ENCODE data around the gene RGS3. TPM values are rescaled to one million over a fixed set of nuclear protein-coding genes. Genes with fewer than 3 reads are reported as not detected.

RGS3 gene
- total RNA-seq, 2 experiments from 2014 or later, result 57.1 to 76.4 TPM

DNA sequence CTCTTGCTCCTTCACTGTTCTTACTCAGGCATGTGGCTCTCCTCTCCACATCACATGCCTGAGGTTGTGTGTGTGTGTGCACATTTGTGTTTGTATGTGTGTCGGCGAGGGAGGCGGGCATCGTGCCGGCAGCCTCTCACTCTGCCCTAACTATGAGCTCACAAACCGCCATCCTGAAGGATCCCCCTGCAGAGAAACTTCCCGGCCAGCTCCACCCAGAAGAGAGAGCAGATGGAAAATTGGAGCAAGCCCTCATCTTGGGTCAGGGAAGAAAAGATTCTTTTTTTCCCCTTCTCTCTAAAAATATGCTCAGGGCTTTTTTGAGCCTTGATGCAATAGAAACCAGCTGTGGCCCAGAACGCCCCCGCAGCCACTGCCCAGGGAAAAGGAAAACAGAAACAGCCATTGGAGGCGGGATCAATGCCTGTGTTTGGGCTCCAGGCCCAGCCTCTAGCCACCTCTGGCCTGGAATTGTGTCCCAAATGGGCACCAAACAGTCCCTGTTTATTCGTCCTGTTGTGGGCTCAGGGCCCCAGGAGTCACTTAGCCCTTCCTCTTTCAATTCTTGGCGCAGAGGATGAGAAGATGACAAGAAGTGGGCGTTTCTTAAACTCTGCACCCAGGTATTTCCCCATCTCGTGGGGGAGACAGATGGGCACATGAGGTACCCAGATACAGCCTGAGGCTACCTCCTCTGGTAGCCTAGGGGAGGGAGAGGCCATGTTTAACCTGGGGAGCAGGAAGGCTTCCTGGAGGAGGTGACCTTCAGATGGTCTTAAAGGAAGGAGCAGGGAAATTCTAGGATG, 151.5 kb downstream of the RGS3 start:
- no peak overlapping the region for H3K27ac Mint-ChIP-seq

GRCh38 chr9:113616116-113616515, 152.6 kb downstream of the RGS3 start:
- Mint-ChIP-seq H3K4me1 (peaks cover 16% of the 10 kb centered on the region), H3K9me3 (ENCODE audit: low read depth) (no peaks in the 10 kb centered on the region), H3K27ac (no peak overlapping the region), H3K27me3 (no peaks in the 10 kb centered on the region), H3K36me3 (no peaks in the 10 kb centered on the region), H3K4me3 (no peak overlapping the region)
- DNase-seq (no peak), ATAC-seq (no peak)
- CTCF ChIA-PET, result interaction anchor here (0.8 kb wide), 1 partner anchor 10 kb away, joined by 3 read pairs; no protein-coding TSS in a partner anchor

More for the DNA sequence above, 151.5 kb downstream of the RGS3 start:
- H3K9me3 Mint-ChIP-seq (ENCODE audit: low read depth), result no peaks in the 10 kb centered on the region
- CTCF ChIA-PET, result no interaction called here
- H3K27me3 Mint-ChIP-seq, result no peaks in the 10 kb centered on the region
- peaks cover 13% of the 10 kb centered on the region for H3K4me1 Mint-ChIP-seq
- no peak for DNase-seq
- no peak overlapping the region for H3K4me3 Mint-ChIP-seq
- H3K36me3 Mint-ChIP-seq, result no peaks in the 10 kb centered on the region
- no peak for ATAC-seq

DNA sequence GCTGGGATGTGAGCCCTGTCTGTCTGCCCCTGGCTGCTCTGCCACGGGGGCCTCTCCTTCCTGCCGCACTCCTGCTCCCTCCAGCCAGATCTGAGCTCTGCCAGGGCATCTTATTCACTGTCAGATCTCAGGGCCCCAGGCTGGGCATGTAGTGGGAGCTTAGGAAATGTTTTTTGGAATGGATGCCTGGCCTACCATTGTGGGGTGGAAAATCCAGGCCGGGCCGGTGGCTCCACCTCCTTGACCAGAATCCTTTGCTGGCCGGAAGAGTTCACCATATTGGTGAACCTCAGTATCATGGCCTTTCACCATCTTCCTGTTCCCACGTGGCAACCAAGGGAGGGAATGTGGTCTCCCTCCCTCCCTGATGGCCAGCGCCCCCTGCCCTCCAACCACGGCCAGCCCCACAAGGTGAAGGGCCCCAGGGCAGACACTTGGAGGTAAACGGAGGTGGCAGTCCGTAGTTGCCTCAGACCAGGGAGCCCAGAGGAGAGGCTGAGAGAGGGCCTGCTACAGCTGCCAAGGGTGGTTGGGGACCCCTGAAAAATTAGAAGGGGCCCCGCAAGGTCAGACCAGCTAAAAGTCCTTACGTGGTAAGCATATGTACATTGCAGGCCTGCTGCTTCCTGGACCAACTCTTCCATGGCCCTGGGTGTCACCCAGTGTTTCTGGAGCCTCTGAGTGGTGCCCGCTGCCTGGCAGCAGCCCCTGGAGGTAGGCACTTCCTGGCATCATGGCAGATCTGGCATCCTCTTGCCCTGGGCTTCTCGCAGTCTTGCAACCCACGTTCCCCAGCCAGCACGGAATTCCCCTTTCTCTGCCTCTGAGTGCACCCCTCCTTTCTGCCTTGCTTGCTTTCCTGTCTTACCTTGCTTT, 153.3 kb downstream of the RGS3 start:
- no peak for DNase-seq
- Mint-ChIP-seq H3K27me3 (no peaks in the 10 kb centered on the region), H3K9me3 (ENCODE audit: low read depth) (no peaks in the 10 kb centered on the region), H3K4me3 (no peak overlapping the region), H3K36me3 (no peaks in the 10 kb centered on the region), H3K4me1 (peaks cover 18% of the 10 kb centered on the region), H3K27ac (no peak overlapping the region)
- CTCF ChIA-PET, result interaction anchor here (0.8 kb wide), 1 partner anchor 10 kb away, joined by 3 read pairs; no protein-coding TSS in a partner anchor
- ATAC-seq, result no peak

- Mint-ChIP-seq H3K36me3 (no peaks in the 10 kb centered on the region), H3K27ac (no peak overlapping the region), H3K4me1 (peaks cover 24% of the 10 kb centered on the region), H3K4me3 (no peak overlapping the region), H3K9me3 (ENCODE audit: low read depth) (no peaks in the 10 kb centered on the region), H3K27me3 (no peaks in the 10 kb centered on the region)
- DNase-seq (no peak), ATAC-seq (no peak)
- CTCF ChIA-PET, result no interaction called here
These were observed 154.0 kb downstream of the RGS3 start for GRCh38 chr9:113617550-113617949.

DNA sequence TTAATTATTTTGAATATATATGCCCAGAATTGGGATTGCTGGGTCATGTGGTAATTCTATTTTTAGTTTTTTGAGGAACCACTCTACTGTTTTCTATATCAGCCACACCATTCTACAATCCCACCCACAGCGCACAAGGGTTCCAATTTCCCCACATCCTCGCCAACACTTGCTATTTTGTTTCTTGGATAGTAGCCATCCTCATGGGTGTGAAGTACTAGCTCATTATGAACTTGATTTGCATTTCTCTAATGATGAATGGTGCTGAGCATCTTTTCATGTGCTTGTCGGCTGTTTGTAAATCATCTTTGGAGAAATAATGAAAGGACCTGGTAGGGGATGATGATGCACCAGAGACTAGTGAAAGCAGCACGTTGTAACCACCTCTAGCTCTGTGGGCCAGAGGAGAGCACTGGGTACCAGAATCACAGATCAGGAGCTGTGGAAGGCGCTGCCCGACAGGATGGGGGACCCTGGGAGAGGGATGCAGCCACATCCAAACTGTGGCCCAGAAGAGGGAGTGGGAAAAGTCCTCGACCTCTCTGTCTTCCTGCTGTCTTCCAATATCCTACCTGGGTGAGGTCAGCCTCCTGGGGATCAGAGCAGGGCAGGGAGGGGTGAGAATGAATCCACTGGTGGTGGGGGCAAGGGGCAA, 155.4 kb downstream of the RGS3 start:
- no peaks in the 10 kb centered on the region for H3K36me3 Mint-ChIP-seq
- CTCF ChIA-PET, result no interaction called here
- DNase-seq (no peak), ATAC-seq (no peak)
- H3K27ac Mint-ChIP-seq, result no peak overlapping the region
- no peaks in the 10 kb centered on the region for H3K27me3 Mint-ChIP-seq
- H3K9me3 Mint-ChIP-seq (ENCODE audit: low read depth), result no peaks in the 10 kb centered on the region
- no peak overlapping the region for H3K4me3 Mint-ChIP-seq
- H3K4me1 Mint-ChIP-seq, result peaks cover 30% of the 10 kb centered on the region

GRCh38 chr9:113619491-113620376, 156.2 kb downstream of the RGS3 start:
- Mint-ChIP-seq H3K4me1 (peaks cover 30% of the 10 kb centered on the region), H3K4me3 (no peak overlapping the region), H3K9me3 (ENCODE audit: low read depth) (no peaks in the 10 kb centered on the region), H3K36me3 (no peaks in the 10 kb centered on the region), H3K27me3 (no peaks in the 10 kb centered on the region), H3K27ac (no peak overlapping the region)
- DNase-seq, result no peak
- ATAC-seq, result no peak
- CTCF ChIA-PET, result no interaction called here

DNA sequence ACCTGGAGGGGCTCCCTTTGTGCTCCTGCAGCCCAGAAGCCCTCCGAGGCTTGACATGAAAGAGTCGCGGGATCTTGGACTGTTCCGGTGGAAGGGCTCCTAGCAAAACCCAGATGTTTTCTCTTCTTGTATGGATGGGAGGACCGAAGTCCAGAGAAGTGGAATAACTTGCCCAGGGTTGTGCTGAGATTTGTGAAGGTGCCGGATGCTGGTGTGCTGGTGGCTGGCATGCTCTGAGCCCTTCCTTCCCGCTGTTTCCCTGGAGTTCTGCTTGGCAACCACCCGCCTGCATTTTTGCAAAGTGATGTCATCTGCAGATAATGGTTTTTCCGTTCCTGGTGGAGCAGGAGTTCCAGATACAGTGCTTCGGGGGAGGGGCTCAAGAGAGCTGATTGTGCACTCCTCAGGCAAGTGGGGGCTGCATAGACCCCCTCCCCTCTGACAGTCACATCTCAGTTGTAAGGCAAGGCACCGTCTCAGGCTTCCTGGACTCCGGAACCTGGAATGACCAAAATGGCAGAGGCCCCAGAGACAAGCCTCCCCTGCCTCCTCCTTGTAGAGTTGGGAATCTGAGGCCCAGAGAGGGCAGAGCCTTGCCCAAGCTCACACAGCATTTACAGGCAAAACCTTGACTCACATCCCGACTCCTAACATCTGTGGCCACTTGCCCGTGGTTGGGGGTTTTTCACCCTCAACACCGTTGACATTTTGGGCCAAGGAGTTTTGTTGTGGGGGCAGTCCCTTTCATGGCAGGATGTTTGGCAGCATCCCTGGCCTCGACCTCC, 157.0 kb downstream of the RGS3 start:
- H3K27ac Mint-ChIP-seq, result no peak overlapping the region
- no peaks in the 10 kb centered on the region for H3K27me3 Mint-ChIP-seq
- no peaks in the 10 kb centered on the region for H3K9me3 Mint-ChIP-seq (ENCODE audit: low read depth)
- ATAC-seq, result no peak
- no peak for DNase-seq
- peaks cover 25% of the 10 kb centered on the region for H3K4me1 Mint-ChIP-seq
- CTCF ChIA-PET, result no interaction called here
- H3K36me3 Mint-ChIP-seq, result no peaks in the 10 kb centered on the region
- H3K4me3 Mint-ChIP-seq, result no peak overlapping the region

- no peak overlapping the region for H3K4me3 Mint-ChIP-seq
- ATAC-seq (no peak), DNase-seq (no peak)
- H3K36me3 Mint-ChIP-seq, result no peaks in the 10 kb centered on the region
- CTCF ChIA-PET, result no interaction called here
- no peaks in the 10 kb centered on the region for H3K27me3 Mint-ChIP-seq
- H3K4me1 Mint-ChIP-seq, result peaks cover 21% of the 10 kb centered on the region
- no peak overlapping the region for H3K27ac Mint-ChIP-seq
- H3K9me3 Mint-ChIP-seq (ENCODE audit: low read depth), result no peaks in the 10 kb centered on the region
These were observed 157.8 kb downstream of the RGS3 start for GRCh38 chr9:113621309-113621791.

GRCh38 chr9:113621980-113622379, 158.5 kb downstream of the RGS3 start:
- CTCF ChIA-PET, result interaction anchor here (0.8 to 1.2 kb wide), 2 partner anchors 33 to 154 kb away, joined by 3 to 5 read pairs; no protein-coding TSS in a partner anchor
- DNase-seq (no peak), ATAC-seq (no peak)
- no peaks in the 10 kb centered on the region for H3K27me3 Mint-ChIP-seq
- peaks cover 21% of the 10 kb centered on the region for H3K4me1 Mint-ChIP-seq
- H3K36me3 Mint-ChIP-seq, result no peaks in the 10 kb centered on the region
- H3K9me3 Mint-ChIP-seq (ENCODE audit: low read depth), result no peaks in the 10 kb centered on the region
- no peak overlapping the region for H3K4me3 Mint-ChIP-seq
- no peak overlapping the region for H3K27ac Mint-ChIP-seq

- Mint-ChIP-seq H3K4me1 (peaks cover 17% of the 10 kb centered on the region), H3K4me3 (no peak overlapping the region), H3K36me3 (no peaks in the 10 kb centered on the region), H3K27ac (peak overlapping the region; percentile 63), H3K27me3 (no peaks in the 10 kb centered on the region), H3K9me3 (ENCODE audit: low read depth) (no peaks in the 10 kb centered on the region)
- ATAC-seq (peak; percentile 69), DNase-seq (peak; percentile 68)
- CTCF ChIA-PET, result interaction anchor here (0.6 to 1.5 kb wide), 4 partner anchors 27 to 1134 kb away, joined by 3 to 5 read pairs (median 4); no protein-coding TSS in a partner anchor
These were observed 159.3 kb downstream of the RGS3 start for GRCh38 chr9:113622600-113623400.

DNA sequence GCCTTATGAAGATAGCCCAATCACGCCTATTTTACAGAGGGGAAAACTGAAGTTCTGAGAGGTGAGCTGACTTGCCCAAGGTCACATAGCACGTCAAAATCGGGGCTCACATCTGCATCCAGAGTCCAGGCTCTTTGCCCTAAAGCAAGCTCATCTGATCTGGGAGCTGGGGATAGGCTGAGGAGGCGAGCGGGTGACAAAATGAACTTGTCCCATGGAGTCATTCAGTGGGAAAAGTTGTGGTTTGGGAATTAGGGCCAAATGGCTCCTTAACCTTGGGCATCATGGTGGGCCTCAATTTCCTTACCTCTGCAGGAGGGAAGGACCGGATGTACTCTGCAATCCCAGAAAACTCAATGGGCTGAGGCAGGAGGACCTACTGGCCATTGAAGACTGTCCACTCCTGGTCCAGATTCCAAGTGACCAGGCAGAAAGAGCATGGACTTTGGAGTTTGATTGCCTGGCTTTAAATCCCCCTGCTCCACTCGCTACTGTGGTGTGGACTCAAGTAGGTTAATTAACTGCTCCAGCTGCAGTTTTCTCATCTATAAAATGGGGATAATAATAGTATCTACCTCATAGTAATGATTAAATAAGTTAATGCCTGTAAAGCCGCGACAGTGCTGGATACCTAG, 160.4 kb downstream of the RGS3 start:
- Mint-ChIP-seq H3K27me3 (no peaks in the 10 kb centered on the region), H3K36me3 (no peaks in the 10 kb centered on the region), H3K27ac (no peak overlapping the region), H3K9me3 (ENCODE audit: low read depth) (no peaks in the 10 kb centered on the region), H3K4me1 (peaks cover 17% of the 10 kb centered on the region), H3K4me3 (no peak overlapping the region)
- CTCF ChIA-PET, result interaction anchor here (1.5 kb wide), 1 partner anchor 26 kb away, joined by 3 read pairs; no protein-coding TSS in a partner anchor
- no peak for DNase-seq
- ATAC-seq, result no peak

Data from activated CD8-positive, alpha-beta memory T cell treated with anti-CD3 and anti-CD28 coated beads, Interleukin-2, amount 10 ng/mL, durations not matched to agents 7 days and 5 days (primary cell).